Osteoblast (primary cell): ENCODE data around the gene CABP7. TPM values are rescaled to one million over a fixed set of nuclear protein-coding genes. Genes with fewer than 3 reads are reported as not detected.

Experiments
- DNase-seq: peaks from one replicate; pipeline ENCODE4 v3.0.0; 2011; ENCODE audit warnings: low spot score, mixed read lengths; ENCODE audit not compliant: insufficient read length; ENCODE audit errors: missing footprints
- H2AFZ ChIP-seq: 2 replicates; pipeline ENCODE4 v1.6.0; 2011; ENCODE audit warnings: mild to moderate bottlenecking, low read length
- H3K27ac ChIP-seq: 2 replicates; pipeline ENCODE4 v1.5.1; 2011; ENCODE audit warnings: mild to moderate bottlenecking, low read depth, low read length, moderate library complexity
- H3K27me3 ChIP-seq: 2 replicates; pipeline ENCODE4 v1.6.0; 2012; ENCODE audit warnings: mild to moderate bottlenecking, control low read depth, inconsistent platforms, low read length, moderate library complexity; ENCODE audit not compliant: insufficient read depth
- H3K36me3 ChIP-seq: 2 replicates; pipeline ENCODE4 v1.5.1; 2011; ENCODE audit warnings: mild to moderate bottlenecking, low read length, control low read depth, moderate library complexity; ENCODE audit not compliant: insufficient read depth
- H3K4me1 ChIP-seq: 2 replicates; pipeline ENCODE4 v1.5.1; 2011; ENCODE audit warnings: mild to moderate bottlenecking, low read length, control low read depth, moderate library complexity; ENCODE audit not compliant: insufficient read depth
- H3K4me2 ChIP-seq: 2 replicates; pipeline ENCODE4 v1.6.0; 2011; ENCODE audit warnings: mild to moderate bottlenecking, low read length; ENCODE audit not compliant: insufficient read depth
- H3K4me3 ChIP-seq: fragments of 200-600 bp; sonication (generic); 3 replicates; pipeline ENCODE4 v1.5.1; 2012; ENCODE audit warnings: mild to moderate bottlenecking, low read length, inconsistent platforms; ENCODE audit not compliant: insufficient read depth
- H3K79me2 ChIP-seq: 2 replicates; pipeline ENCODE4 v1.6.0; 2012; ENCODE audit warnings: mild to moderate bottlenecking, low read length, control low read depth, inconsistent platforms; ENCODE audit not compliant: insufficient read depth
- H3K9me3 ChIP-seq: 2 replicates; pipeline ENCODE4 v1.5.1; 2011; ENCODE audit warnings: low read depth, low read length, control low read depth
- H4K20me1 ChIP-seq: 2 replicates; pipeline ENCODE4 v1.6.0; 2012; ENCODE audit warnings: mild to moderate bottlenecking, low read length, control low read depth; ENCODE audit not compliant: insufficient read depth
- CTCF ChIP-seq: IDR thresholded peaks from 2 replicates; pipeline ENCODE4 v1.5.1; 2011; ENCODE audit warnings: mild to moderate bottlenecking, low read depth, low read length, moderate library complexity; ENCODE audit errors: extremely low read depth
- total RNA-seq: library from RNA; depleted of rRNA; stranded (reverse); fragments of >200 nt; gene quantifications from 2 replicates; pipeline ENCODE4 v1.2.3, GENCODE V29; 2012

Gene CABP7
- total RNA-seq, 1 donor = not detected

GRCh38 chr22:29735416-29735815, 15.6 kb downstream of the CABP7 start:
- H2AFZ ChIP-seq = no peak overlapping the region
- H3K4me1 ChIP-seq = no peaks in the 10 kb centered on the region
- no peaks in the 10 kb centered on the region for H3K27me3 ChIP-seq
- no peaks in the 10 kb centered on the region for H4K20me1 ChIP-seq
- no peaks in the 10 kb centered on the region for H3K36me3 ChIP-seq
- H3K27ac ChIP-seq = no peak overlapping the region
- no peak for TF ChIP-seq CTCF
- no peak overlapping the region for H3K4me3 ChIP-seq
- peak; percentile 84 for DNase-seq
- H3K79me2 ChIP-seq = no peaks in the 10 kb centered on the region
- H3K4me2 ChIP-seq = no peak overlapping the region
- H3K9me3 ChIP-seq = no peaks in the 10 kb centered on the region

GRCh38 chr22:29737251-29738117, 17.7 kb downstream of the CABP7 start:
- peak; percentile 83 for DNase-seq
- H3K79me2 ChIP-seq = no peaks in the 10 kb centered on the region
- no peak overlapping the region for H3K27ac ChIP-seq
- H2AFZ ChIP-seq = no peak overlapping the region
- H3K9me3 ChIP-seq = no peaks in the 10 kb centered on the region
- no peaks in the 10 kb centered on the region for H3K4me1 ChIP-seq
- H4K20me1 ChIP-seq = no peaks in the 10 kb centered on the region
- H3K36me3 ChIP-seq = peaks cover 6% of the 10 kb centered on the region
- TF ChIP-seq CTCF = no peak
- no peaks in the 10 kb centered on the region for H3K27me3 ChIP-seq
- H3K4me3 ChIP-seq = no peak overlapping the region
- H3K4me2 ChIP-seq = no peak overlapping the region

GRCh38 chr22:29738118-29738815, 18.5 kb downstream of the CABP7 start:
- Histone ChIP-seq H3K4me3 (no peak overlapping the region), H3K27me3 (no peaks in the 10 kb centered on the region), H3K4me1 (no peaks in the 10 kb centered on the region), H3K4me2 (no peak overlapping the region), H4K20me1 (no peaks in the 10 kb centered on the region), H3K36me3 (peaks cover 6% of the 10 kb centered on the region), H3K27ac (no peak overlapping the region), H2AFZ (no peak overlapping the region), H3K9me3 (no peaks in the 10 kb centered on the region), H3K79me2 (no peaks in the 10 kb centered on the region)
- no peak for TF ChIP-seq CTCF
- DNase-seq = peak; percentile 47

- H2AFZ ChIP-seq = no peak overlapping the region
- DNase-seq = peak; percentile 80
- H3K4me3 ChIP-seq = no peak overlapping the region
- peaks cover 6% of the 10 kb centered on the region for H3K36me3 ChIP-seq
- H3K4me2 ChIP-seq = no peak overlapping the region
- no peaks in the 10 kb centered on the region for H3K79me2 ChIP-seq
- peaks cover 3% of the 10 kb centered on the region for H4K20me1 ChIP-seq
- H3K4me1 ChIP-seq = peaks cover under 1% of the 10 kb centered on the region
- H3K9me3 ChIP-seq = no peaks in the 10 kb centered on the region
- no peaks in the 10 kb centered on the region for H3K27me3 ChIP-seq
- H3K27ac ChIP-seq = no peak overlapping the region
- no peak for TF ChIP-seq CTCF
Measured at GRCh38 chr22:29739346-29739875, 19.6 kb downstream of the CABP7 start.
